Stomach (tissue), 9 donors: Measurements from ENCODE around the gene RSPH10B2. TPM values are rescaled to one million over a fixed set of nuclear protein-coding genes. Genes with fewer than 3 reads are reported as not detected.
"Not testable (repeated sequence)": the region's sequence is repeated elsewhere in the genome, so short reads cannot be mapped to it uniquely, and the experiment has no call there.

ENCODE experiments used
- DNase-seq, 2 donors: peaks; one replicate each; pipeline versions ENCODE4 v3.0.0 to v3.0.0-alpha.2; 2013 to 2019
- H3K27ac ChIP-seq, 5 donors: fragments of 200-600 bp in 4 of 5; sonication (generic) in 4 of 5; one replicate each; pipeline ENCODE4 v1.5.1; 2013 to 2019; ENCODE audit warnings: mild to moderate bottlenecking in 1 of 5, moderate library complexity in 1 of 5
- H3K27me3 ChIP-seq, 3 donors: fragments of 200-600 bp; sonication (generic); one replicate each; pipeline ENCODE4 v1.5.1; 2017 to 2019; ENCODE audit warnings: mixed run types in 1 of 3
- H3K36me3 ChIP-seq, 4 donors: fragments of 200-600 bp; sonication (generic); 1 replicate in 3 of 4; 2 replicates in 1 of 4; pipeline ENCODE4 v1.5.1; 2016 to 2019
- H3K4me1 ChIP-seq, 4 donors: fragments of 200-600 bp; sonication (generic); one replicate each; pipeline ENCODE4 v1.5.1; 2016 to 2019
- H3K4me3 ChIP-seq, 4 donors: fragments of 200-600 bp; sonication (generic) in 3 of 4; one replicate each; pipeline ENCODE4 v1.5.1; 2016 to 2019; ENCODE audit warnings: mild to moderate bottlenecking in 1 of 4
- H3K9me3 ChIP-seq, 4 donors: fragments of 200-600 bp; sonication (generic); one replicate each; pipeline ENCODE4 v1.5.1; 2016 to 2019
- EP300 ChIP-seq: sonication (generic); formaldehyde crosslinking; IDR thresholded peaks from one replicate; pipeline ENCODE4 v1.6.1; 2017; ENCODE audit warnings: antibody characterized with exemption
- POLR2A ChIP-seq, 4 donors: fragments of 450-650 bp; IDR thresholded peaks; one replicate each; pipeline ENCODE4 v1.6.1; 2016; ENCODE audit warnings: antibody characterized with exemption in 4 of 4, control low read depth in 2 of 4, mild to moderate bottlenecking in 1 of 4, moderate library complexity in 1 of 4
- POLR2AphosphoS5 ChIP-seq, 3 donors: sonication (generic); formaldehyde crosslinking; IDR thresholded peaks; one replicate each; pipeline ENCODE4 v1.6.1; 2016; ENCODE audit warnings: antibody characterized with exemption in 3 of 3
- WGBS, 5 donors: extraction: QIAGEN DNeasy Blood & Tissue Kit in 3 of 5; methylation state at CpG; one replicate each; pipeline versions ENCODE4 v1.1.5 to v1.1.7; 2013 to 2018; 5-methylcytosine and 5-hydroxymethylcytosine counted together
- intact Hi-C: fragments of 100-400 bp; cut with DNase I; formaldehyde crosslinking; loops from one replicate; pipeline ENCODE4 v1.15.1; 2023; ENCODE audit warnings: low total_unique reads
- polyA plus RNA-seq, 3 donors: library from polyadenylated mRNA; stranded (reverse); fragments of 200-250 nt; gene quantifications; one replicate each; pipeline ENCODE4 v1.2.3, GENCODE V29; 2013
- total RNA-seq, 5 donors: library from RNA; depleted of rRNA; stranded (reverse); fragments of >200 nt; gene quantifications; one replicate each; pipeline versions ENCODE4 v1.1.0 to v1.2.3, GENCODE V29; 2014 to 2016
- TF ChIP-seq, protein P1 (sequence below), 7 experiments: fragments of 450-650 bp in 4 of 7; fragments of 200-600 bp in 3 of 7; sonication (generic) in 3 of 7; IDR thresholded peaks; one replicate each; pipeline ENCODE4 v1.5.1; 2016 to 2019; ENCODE audit warnings: antibody characterized with exemption in 7 of 7, control low read depth in 2 of 7, mild to moderate bottlenecking in 1 of 7
- donor health status: healthy with polysubstance abuse.
- donor health status: Bipolar disorder and iron deficiency.
- donor health status: healthy.

RSPH10B2 gene
- total and polyA plus RNA-seq, 8 donors = 1.3 TPM; not detected in 7

GRCh38 chr7:6714360-6714759 lies 39.5 kb upstream of the RSPH10B2 start:
- TF ChIP-seq POLR2A (IDR thresholded peaks at IDR 0.05) (no peak), EP300 (no peak), POLR2AphosphoS5 (IDR thresholded peaks at IDR 0.05) (no peak)
- TF ChIP-seq, protein P1, sequence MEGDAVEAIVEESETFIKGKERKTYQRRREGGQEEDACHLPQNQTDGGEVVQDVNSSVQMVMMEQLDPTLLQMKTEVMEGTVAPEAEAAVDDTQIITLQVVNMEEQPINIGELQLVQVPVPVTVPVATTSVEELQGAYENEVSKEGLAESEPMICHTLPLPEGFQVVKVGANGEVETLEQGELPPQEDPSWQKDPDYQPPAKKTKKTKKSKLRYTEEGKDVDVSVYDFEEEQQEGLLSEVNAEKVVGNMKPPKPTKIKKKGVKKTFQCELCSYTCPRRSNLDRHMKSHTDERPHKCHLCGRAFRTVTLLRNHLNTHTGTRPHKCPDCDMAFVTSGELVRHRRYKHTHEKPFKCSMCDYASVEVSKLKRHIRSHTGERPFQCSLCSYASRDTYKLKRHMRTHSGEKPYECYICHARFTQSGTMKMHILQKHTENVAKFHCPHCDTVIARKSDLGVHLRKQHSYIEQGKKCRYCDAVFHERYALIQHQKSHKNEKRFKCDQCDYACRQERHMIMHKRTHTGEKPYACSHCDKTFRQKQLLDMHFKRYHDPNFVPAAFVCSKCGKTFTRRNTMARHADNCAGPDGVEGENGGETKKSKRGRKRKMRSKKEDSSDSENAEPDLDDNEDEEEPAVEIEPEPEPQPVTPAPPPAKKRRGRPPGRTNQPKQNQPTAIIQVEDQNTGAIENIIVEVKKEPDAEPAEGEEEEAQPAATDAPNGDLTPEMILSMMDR (IDR thresholded peaks at IDR 0.05) = no peak
- Histone ChIP-seq H3K4me1 (no peaks in the 10 kb centered on the region), H3K9me3 (no peaks in the 10 kb centered on the region), H3K36me3 (no peaks in the 10 kb centered on the region), H3K4me3 (no peak overlapping the region), H3K27me3 (peaks cover 0 to 28% (median 7%) of the 10 kb centered on the region in 3 donors), H3K27ac (no peak overlapping the region)
- intact Hi-C loops = no loop called here
- WGBS, 5 donors = 81 to 87% (median 87%) methylated on average over 5 of the region's 5 CpGs
- DNase-seq = no peak

DNA sequence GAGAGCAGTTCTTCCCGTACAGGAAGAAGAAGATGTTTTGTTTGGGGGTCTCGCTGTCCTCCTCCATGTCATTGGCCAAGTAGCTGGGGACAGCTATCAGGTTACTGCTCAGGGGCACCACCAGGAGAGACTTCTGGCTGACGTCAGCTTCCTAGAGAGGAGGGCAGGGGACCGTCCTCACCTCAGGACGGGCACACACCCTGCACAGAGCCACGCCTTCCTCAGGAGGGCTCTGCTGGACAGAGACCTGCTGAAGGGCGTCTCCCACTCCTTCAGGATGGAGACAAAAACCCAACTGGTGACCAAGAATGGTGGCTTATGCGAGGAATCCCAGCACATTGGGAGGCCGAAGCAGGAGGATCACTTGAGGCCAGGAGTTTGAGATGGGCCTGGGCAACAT lies 38.0 kb upstream of the RSPH10B2 start:
- DNase-seq, intact Hi-C loops: not testable (repeated sequence)

DNA sequence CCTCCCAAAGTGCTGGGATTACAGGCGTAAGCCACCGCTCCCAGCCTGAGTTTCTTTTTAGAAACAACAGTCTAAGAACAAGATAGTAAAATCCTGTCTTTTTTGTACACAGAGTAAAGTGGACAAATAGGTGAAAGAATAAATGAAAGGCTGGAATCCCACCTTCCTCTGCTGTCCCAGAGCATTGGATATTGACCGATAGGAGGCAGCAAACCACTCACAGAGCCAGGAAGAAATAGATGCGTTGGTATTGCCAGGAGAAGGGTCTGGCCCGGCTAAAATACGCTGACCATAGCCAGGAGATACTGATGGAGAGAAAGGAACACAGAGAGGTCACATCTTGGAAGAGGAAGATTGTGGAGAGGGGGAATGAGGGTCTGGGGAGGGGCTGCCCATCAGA lies 35.8 kb upstream of the RSPH10B2 start:
- Histone ChIP-seq H3K4me1 (no peaks in the 10 kb centered on the region), H3K27me3 (peaks cover 0 to 16% (median 0%) of the 10 kb centered on the region in 3 donors), H3K27ac (no peak overlapping the region), H3K9me3 (no peaks in the 10 kb centered on the region), H3K4me3 (no peak overlapping the region), H3K36me3 (no peaks in the 10 kb centered on the region)
- intact Hi-C loops = no loop called here
- DNase-seq = no peak
- TF ChIP-seq EP300 (no peak), POLR2A (IDR thresholded peaks at IDR 0.05) (no peak), POLR2AphosphoS5 (IDR thresholded peaks at IDR 0.05) (no peak)
- 47 to 62% (median 57%) methylated on average over 6 of the region's 6 CpGs for WGBS, 5 donors

More for the DNA sequence above, 38.0 kb upstream of the RSPH10B2 start:
- not testable (repeated sequence) for H3K27ac ChIP-seq, H3K4me1 ChIP-seq, H3K4me3 ChIP-seq, H3K9me3 ChIP-seq, H3K36me3 ChIP-seq
- H3K27me3 ChIP-seq = peaks cover 0 to 17% (median 0%) of the 10 kb centered on the region in 3 donors
- 56 to 83% (median 72%) methylated on average over 4 to 9 of the region's 9 CpGs for WGBS, 5 donors

DNA sequence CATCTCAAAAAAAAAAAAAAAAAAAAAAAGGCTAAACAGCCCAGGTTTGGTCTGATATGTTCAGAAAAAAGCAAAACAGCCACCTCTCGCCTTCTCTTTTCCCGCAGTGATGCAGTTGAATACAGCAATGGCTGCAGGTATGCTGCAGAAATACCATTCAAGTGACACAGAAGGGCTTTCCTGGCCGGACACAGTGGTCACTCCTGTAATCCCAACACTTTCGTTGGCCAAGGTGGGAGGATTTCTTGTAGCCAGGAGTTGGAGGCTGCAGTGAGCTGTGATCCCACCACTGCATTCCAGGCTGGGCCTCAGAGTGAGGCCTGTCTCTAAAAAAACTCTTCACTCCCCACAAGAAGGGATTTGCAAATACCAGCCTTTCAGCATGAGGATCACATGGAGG lies 29.6 kb upstream of the RSPH10B2 start:
- H3K4me1 ChIP-seq, intact Hi-C loops, H3K4me3 ChIP-seq, H3K27ac ChIP-seq, H3K36me3 ChIP-seq, DNase-seq, H3K9me3 ChIP-seq: not testable (repeated sequence)
- 73 to 92% (median 85%) methylated on average over 4 of the region's 4 CpGs for WGBS, 5 donors
- H3K27me3 ChIP-seq = peaks cover 0 to 10% (median 0%) of the 10 kb centered on the region in 3 donors

DNA sequence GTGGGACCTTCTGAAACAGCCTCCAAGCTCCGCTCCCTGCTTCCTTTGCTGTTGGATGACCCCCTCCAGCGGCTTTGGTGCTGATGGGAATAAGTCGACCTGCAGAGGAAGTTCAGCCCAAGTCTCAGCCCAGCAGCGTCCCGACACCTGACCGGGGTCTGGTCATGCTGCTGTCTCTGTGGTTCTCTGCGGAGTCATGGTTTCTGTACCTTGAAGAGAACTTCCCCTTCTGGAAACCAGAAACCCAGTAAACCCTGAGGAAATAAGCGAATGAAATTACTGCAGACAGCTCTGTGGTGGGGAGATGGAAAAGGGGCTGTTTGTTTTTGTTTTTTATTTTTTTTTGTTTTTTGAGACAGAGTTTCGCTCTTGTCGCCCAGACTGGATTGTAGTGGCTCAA lies 28.9 kb upstream of the RSPH10B2 start:
- DNase-seq = peak in 1 of 2 donors; percentile 18
- intact Hi-C loops = no loop called here
- WGBS, 5 donors = 73 to 85% (median 80%) methylated on average over 10 of the region's 10 CpGs
- Histone ChIP-seq H3K27me3 (peaks cover 0 to 10% (median 0%) of the 10 kb centered on the region in 3 donors), H3K36me3 (no peaks in the 10 kb centered on the region), H3K27ac (no peak overlapping the region), H3K9me3 (no peaks in the 10 kb centered on the region), H3K4me1 (peaks cover 0 to 7% (median 2%) of the 10 kb centered on the region in 4 donors), H3K4me3 (no peak overlapping the region)
- no peak for TF ChIP-seq POLR2AphosphoS5 (IDR thresholded peaks at IDR 0.05)
- TF ChIP-seq, protein P1 (IDR thresholded peaks at IDR 0.05) = no peak
- TF ChIP-seq EP300 = no peak
- no peak for TF ChIP-seq POLR2A (IDR thresholded peaks at IDR 0.05)

DNA sequence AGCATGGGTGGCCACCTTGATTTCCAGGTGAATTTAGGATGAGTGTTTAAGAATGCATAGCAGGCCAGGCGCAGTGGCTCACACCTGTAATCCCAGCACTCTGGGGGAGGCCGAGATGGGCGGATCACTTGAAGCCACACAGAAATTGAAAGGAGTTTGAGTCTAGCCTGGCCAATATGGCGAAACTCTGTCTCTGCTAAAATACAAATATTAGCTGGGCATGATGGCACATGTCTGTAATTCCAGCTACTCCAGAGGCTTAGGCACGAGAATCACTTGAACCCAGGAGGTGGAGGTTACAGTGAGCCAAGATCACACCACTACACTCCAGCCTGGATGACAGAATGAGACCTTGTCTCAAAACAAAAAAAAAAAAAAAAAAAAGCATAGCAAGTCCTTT lies 27.6 kb upstream of the RSPH10B2 start:
- DNase-seq, H3K4me3 ChIP-seq, H3K36me3 ChIP-seq, H3K9me3 ChIP-seq, intact Hi-C loops, H3K27ac ChIP-seq: not testable (repeated sequence)
- 85 to 94% (median 91%) methylated on average over 5 of the region's 5 CpGs for WGBS, 5 donors
- Histone ChIP-seq H3K4me1 (peaks cover 8 to 13% (median 8%) of the 10 kb centered on the region in 4 donors), H3K27me3 (peaks cover 0 to 10% (median 0%) of the 10 kb centered on the region in 3 donors)
